Ureter (tissue), 1 donor: ENCODE measurements around the gene PIK3C2A. TPM values are rescaled to one million over a fixed set of nuclear protein-coding genes. Genes with fewer than 3 reads are reported as not detected.

ENCODE experiments used
- DNase-seq: peaks from one replicate; pipeline ENCODE4 v3.0.0-alpha.2; 2020; ENCODE audit warnings: low spot score
- total RNA-seq: library from RNA; stranded (reverse); gene quantifications from one replicate; pipeline ENCODE4 v1.2.4, GENCODE V29; 2023
- donor health status: DM: yes; HTN: yes; CAD: no.

Gene PIK3C2A
- total RNA-seq, 1 donor from 2014 or later, result 97.3 TPM

- no peak for DNase-seq
Observed at GRCh38 chr11:17162376-17162775, 45.4 kb downstream of the PIK3C2A start.

GRCh38 chr11:17161515-17161914, 46.3 kb downstream of the PIK3C2A start:
- DNase-seq, result no peak

GRCh38 chr11:17159441-17159840, 48.3 kb downstream of the PIK3C2A start:
- DNase-seq, result no peak

Other genes with a start within 250 kb of the PIK3C2A start
- gene PLEKHA7, start 193.6 kb downstream of the PIK3C2A start, total RNA-seq, result 94.4 TPM
- 1,165 TPM for gene RPS13, start 130.3 kb downstream of the PIK3C2A start, total RNA-seq
- gene NUCB2, start 68.8 kb upstream of the PIK3C2A start, total RNA-seq, result 60.1 TPM
- 3.4 TPM for gene NCR3LG1, start 143.8 kb upstream of the PIK3C2A start, total RNA-seq
- 0.70 TPM for gene KCNJ11, start 180.7 kb upstream of the PIK3C2A start, total RNA-seq